HG03432 (cell line): ENCODE results near the gene AGAP3.

ENCODE experiments used
- ATAC-seq: cut with Tn5 transposase; IDR thresholded peaks from one replicate; pipeline ENCODE4 v1.9.1; 2021; ENCODE audit warnings: mild to moderate bottlenecking, moderate library complexity; ENCODE audit not compliant: unreplicated experiment

The AGAP3 gene

GRCh38 chr7:151073990-151074389, 12.3 kb upstream of the AGAP3 start:
- no peak for ATAC-seq

- ATAC-seq = no peak
These were observed 11.2 kb upstream of the AGAP3 start for GRCh38 chr7:151074817-151075661.

- ATAC-seq = no peak
These were observed 10.7 kb upstream of the AGAP3 start for GRCh38 chr7:151075662-151075971.

DNA sequence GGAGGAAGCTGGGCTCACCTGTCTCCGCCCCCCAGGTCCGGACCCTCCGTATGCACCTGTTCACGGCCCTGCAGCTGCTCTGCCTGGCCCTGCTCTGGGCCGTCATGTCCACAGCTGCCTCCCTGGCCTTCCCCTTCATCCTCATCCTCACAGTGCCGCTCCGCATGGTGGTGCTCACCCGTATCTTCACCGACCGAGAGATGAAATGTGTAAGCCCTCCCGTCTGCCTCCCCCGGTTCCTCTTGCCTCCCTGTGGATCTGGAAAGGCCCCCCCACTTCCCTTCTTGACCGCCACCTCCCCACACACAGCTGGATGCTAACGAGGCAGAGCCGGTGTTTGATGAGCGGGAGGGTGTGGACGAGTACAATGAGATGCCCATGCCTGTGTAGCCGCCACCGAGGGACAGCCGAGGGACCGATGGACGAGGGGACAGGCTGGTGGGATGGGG, 10.3 kb upstream of the AGAP3 start:
- no peak for ATAC-seq

DNA sequence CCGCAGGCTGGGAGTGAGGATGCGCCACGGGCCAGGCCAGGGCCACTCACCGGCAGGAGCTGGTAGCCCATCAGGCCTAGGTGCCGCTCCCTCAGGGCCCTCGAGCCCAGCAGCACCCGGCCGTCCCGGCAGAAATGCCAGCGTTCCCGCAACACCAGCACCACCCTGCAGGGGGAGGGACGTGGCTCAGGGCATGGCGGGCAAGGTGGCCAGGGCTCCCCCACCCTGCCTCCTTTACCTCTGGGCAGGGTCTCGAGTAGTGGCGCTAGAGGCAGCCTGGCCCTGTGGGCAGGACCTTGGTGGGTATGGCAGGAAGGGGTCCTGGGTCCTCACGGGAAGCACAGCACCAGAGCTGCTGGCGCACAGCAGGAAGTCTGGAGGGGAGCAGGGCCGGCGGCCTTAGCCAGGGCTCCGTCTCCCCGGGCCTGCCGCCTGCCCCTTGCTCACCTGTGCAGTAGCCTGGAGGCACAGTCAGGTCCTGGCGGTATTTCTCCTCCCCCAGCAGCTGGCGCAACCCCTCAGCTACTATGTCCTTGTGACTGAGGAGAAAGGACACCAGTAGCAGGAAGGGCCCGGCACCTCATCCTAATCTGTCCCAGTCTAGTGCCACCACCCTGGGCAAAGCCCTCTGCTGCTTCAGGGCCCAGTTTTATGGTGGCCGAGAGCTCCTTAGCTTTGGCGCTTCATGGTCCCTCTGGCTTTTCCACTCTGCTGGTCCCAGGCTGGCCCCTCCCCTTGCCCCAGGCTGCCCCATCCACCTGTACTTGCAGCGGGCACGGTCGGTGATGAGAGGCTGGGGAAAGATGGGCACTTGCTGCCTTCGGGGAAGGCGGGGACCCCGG, 9.2 kb upstream of the AGAP3 start:
- ATAC-seq = no peak

GRCh38 chr7:151077705-151078232, 8.5 kb upstream of the AGAP3 start:
- no peak for ATAC-seq

DNA sequence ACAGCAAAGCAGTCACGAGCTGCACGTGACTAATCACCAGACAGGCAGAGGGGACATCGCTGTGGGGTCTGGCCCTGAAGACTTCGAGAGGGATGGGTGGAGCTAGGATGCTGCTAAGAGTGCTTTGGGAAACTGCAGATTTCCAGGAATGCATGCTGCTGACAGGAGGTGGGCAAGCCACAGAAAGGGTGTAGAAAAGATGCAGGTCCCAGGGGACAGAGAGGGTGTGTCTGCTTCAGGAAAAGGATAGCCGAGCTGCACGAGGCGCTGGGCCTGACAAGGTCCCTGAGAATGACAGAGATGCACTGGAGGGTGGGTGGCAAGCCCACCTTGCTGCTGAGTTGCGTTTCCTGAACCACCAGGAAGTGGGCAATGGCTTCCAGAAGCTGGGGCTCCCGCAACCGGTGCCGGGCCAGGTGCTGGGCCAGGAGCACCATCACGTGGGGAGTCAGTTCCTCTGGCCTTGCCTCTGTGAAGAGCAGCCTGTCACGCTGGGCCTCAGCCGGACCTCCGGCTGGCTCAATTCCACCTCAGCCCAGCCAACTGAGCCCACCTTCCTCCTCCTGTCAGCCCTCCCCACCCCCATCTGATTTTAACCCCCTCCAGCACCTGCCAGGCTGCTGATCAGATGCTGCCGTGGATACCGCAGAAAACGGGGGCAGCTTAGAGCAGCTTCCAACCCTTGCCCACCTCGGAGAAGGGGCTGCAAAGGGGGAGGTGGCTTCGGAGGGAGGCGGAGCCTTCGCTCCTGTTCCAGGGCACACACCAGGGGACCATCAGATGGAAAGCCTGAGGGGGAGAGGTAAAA, 7.8 kb upstream of the AGAP3 start:
- ATAC-seq = no peak

GRCh38 chr7:151079199-151079910, 6.9 kb upstream of the AGAP3 start:
- no peak for ATAC-seq

DNA sequence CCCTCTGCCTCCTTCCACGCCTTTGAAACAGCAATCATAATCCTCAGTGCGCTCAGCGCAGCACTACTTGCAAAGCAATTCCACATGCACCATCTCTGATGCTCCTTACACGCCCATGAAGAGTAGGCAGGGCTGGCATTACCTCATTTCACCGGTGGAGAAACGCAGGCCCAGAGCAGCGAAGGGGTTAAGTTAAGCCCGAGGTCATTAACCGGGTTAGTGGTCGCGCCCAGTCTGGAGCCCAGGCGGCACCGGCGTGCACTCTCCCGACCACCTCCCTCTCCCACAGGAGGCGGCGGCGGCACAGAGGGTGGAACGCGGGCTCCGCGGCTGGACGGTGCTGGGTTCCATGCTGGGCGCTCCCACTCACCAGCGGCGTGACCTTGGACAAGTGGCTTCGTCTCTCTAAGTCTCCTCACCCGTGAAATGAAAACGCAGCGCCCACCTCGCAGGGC, 6.2 kb upstream of the AGAP3 start:
- peak; percentile 4 for ATAC-seq

- ATAC-seq = peak; percentile 77
These were observed 5.6 kb upstream of the AGAP3 start, which contains the start of gene FASTK for GRCh38 chr7:151080522-151081169. TSS of gene FASTK (minus strand) at chr7:151080809. CDS start at chr7:151080766, 43 bp downstream.

DNA sequence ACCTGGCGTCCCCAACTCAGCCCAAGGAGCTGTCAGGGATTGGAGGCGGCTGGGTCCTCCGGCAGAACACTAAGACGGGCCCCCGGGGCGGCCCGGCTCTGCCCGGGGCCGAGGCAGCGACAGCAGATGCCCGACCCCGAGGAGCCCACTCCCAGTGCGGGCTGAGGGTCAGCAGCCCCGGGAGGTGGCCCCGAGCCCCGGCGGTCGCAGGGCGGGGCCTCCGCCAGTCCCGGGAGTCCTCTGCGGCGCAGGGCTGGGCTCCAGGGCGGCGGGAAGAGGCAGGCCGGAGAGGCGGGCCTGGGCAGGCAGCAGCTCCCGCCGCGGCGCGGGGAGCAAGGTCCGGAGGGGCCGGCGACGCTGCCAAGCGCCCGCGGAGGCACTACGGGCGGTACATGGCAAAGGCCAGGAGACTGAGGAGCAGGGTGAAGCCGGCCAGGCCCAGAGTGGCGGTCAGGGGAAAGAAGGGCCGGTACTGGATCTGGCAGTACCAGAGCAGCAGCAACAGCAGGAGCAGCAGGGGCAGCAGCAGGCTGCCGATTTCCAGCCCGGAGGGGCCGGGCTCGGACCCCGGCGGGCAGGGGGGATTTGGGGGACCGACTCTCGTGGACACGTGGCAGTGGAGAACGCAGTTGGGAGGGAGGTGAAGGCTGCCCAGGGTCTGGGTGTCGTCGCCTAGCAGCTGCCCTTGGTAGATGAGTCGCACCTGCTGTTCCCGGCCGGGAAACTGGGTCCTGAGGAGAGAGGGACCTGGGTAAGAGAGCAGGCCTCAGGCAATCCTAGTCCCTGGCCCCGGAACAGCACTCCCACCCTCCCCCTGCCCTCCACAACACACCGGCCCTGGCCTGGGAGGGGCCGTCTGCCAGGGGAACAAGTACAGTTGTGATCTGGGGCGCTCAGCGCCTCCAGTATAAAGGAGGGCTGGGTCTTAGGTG, 4.8 kb upstream of the AGAP3 start:
- ATAC-seq = no peak

DNA sequence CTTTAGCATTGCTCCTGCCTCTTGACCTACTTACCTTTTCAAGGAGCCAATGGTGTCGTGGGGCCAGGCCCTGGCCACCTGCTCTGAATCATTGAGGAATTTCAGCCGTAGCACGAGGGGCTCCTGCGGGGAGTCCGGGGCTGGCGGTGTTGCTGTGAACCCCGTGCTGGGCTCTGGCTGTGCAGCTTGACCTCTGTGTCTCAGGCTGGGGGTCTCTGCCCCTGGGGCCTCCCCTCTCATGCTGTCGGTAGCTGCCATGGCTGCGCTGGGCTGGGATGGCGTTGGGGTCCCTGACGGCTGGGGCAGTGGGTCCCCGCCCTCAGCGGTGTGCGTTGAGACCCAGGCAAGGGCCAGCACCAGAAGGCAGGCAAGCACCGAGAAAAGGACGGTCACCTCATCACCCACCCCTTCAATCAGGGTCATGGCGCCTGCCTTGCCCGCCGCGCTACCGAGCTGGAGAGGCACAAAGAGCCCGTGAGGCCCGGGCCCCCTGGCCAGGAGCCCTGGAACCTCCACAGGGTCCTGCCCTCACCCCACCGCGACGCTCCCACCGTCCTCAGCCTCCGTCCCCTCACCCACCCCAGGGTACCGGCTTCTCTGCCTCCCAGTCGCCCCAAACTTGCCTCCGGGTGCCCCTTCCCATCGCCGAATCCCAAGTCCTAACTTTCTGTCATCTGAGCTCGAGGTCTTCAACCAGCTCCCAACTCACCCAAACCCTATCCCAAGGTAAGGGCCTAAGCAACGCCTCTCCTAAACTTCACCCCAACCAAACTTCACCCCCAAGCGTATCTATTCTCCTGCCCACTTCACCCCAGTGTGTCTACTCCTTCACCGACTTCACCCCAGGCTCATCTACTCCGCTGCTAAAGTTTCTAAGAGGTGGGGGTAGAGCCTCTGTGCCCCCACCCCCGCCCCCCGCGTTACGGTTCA, 3.9 kb upstream of the AGAP3 start:
- ATAC-seq = no peak

GRCh38 chr7:151083071-151083823, 3.0 kb upstream of the AGAP3 start, which contains the start of gene TMUB1:
TSS of gene TMUB1 (minus strand) at chr7:151083493. CDS start at chr7:151082563, 930 bp downstream.
- peak; percentile 50 for ATAC-seq

DNA sequence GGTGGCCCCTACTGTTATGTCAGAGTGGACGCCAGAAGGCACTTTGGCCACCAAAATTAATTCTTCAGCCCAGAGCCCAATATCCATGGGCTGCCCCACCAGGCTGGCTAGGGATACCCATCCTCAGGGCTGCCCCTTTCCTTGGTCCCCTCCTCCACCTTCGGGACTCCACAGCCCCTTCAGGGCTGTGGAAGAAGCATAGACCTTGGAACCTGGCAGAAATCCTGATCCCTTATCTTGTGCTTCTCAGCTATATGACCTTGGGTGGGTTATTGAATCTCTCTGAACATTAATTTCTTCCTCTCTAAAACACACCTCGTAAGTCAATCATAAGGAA, 2.5 kb upstream of the AGAP3 start:
- no peak for ATAC-seq

DNA sequence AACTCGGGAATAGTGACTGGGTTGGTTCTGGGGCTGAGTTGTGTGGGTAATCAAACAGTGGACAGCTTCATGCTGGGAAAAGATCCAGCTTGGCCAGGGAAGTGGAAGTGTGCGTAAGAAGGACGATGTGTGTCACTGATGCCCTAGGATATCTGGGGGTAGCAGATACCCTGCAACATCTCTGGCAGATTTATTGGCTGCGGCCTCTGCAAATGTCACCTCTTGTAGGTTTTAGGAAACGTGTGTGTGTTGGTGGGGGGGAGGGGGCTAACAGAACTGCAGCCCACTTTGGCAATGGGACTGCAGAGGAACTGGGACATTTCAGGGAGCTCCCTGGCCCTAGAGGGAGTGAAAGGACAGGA, 965 bp upstream of the AGAP3 start:
- no peak for ATAC-seq

DNA sequence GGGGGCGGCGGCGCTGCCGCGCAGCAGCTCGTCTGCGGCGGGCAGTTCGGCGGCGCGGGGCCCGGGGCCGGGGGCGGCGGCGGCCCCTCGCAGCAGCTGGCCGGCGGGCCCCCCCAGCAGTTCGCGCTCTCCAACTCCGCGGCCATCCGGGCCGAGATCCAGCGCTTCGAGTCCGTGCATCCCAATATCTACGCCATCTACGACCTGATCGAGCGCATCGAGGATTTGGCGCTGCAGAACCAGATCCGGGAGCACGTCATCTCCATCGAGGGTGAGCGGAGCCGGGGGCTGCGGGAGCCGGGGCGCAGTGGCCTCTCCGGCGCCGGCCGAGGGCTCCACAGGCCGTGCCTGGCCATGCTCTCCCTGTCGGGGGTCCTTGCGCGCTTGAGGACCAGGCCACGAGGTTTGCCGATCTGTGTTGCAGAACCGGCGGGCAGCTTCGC, 548 bp downstream of the AGAP3 start:
- no peak for ATAC-seq
